GM10266 (cell line): ENCODE measurements around the gene LRSAM1.

Experiments used
- DNase-seq: peaks from one replicate; pipeline ENCODE4 v3.0.0; 2012; ENCODE audit errors: extremely low spot score
- TF ChIP-seq, protein P1 (sequence below): IDR thresholded peaks from 2 replicates; pipeline ENCODE4 v1.5.1; 2012; ENCODE audit warnings: mild to moderate bottlenecking, low read depth; ENCODE audit not compliant: control insufficient read depth, insufficient read depth; ENCODE audit errors: missing control alignments

The LRSAM1 gene

DNA sequence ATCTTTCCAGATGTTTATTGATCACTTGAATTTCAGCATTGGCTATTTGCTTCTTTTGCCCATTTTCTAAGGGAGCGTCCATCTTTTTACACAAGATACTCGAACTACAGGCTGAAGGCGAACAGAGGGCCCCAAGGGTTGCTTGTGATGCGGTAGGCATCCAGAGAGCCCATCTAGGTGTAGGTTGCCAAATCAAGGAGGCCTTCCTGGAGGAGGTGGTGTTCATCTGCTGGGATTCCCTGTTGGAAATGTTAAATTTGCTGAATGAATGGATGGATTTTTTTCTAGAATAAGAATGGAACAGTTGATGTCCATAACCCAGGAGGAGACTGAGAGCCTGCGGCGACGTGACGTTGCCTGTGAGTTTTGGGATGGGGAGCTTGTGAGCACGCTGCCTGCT is 31.4 kb downstream of the LRSAM1 start:
- DNase-seq, result no peak
- TF ChIP-seq, protein P1, sequence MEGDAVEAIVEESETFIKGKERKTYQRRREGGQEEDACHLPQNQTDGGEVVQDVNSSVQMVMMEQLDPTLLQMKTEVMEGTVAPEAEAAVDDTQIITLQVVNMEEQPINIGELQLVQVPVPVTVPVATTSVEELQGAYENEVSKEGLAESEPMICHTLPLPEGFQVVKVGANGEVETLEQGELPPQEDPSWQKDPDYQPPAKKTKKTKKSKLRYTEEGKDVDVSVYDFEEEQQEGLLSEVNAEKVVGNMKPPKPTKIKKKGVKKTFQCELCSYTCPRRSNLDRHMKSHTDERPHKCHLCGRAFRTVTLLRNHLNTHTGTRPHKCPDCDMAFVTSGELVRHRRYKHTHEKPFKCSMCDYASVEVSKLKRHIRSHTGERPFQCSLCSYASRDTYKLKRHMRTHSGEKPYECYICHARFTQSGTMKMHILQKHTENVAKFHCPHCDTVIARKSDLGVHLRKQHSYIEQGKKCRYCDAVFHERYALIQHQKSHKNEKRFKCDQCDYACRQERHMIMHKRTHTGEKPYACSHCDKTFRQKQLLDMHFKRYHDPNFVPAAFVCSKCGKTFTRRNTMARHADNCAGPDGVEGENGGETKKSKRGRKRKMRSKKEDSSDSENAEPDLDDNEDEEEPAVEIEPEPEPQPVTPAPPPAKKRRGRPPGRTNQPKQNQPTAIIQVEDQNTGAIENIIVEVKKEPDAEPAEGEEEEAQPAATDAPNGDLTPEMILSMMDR, result no peak

DNA sequence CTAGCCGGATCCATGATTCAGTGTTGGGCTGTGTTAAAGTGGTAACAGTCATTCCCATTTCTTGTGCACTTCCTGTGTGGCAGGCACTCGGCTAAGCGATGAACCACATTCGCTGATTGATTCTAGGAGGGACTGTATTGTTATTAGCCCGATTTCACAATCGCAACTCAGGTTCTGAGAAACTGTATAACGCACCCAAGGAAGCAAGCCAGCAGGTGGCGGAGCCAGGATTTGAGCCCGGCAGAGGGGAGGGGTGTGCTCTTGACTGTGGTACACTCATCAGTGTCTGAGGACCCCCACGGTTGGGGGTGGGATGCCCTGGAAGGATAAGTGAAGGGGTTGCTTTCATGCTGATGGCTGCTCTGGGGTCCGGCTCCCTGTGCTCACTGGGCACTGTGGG is 34.7 kb downstream of the LRSAM1 start:
- TF ChIP-seq, protein P1, result no peak
- DNase-seq, result no peak

DNA sequence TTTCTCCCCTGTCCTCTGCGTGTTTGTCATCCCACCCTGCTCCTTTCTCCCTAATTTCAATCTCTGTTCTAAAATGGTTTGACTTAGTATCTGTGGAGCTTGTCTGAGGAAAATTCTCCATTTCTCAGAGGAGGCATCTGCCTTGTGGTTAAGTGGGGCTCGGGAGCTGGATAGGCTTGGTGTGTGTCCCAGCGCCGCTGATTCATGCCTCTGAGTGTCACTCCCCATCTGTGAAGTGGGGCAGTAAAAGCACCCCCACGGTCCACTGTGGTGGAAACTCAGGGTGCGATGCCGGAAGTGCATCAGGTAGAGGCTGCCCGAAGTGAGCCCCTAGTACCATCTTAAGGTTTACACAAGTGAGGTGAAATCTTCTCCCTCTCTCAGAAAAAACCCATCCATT is 37.6 kb downstream of the LRSAM1 start:
- TF ChIP-seq, protein P1, result no peak
- DNase-seq, result no peak

DNA sequence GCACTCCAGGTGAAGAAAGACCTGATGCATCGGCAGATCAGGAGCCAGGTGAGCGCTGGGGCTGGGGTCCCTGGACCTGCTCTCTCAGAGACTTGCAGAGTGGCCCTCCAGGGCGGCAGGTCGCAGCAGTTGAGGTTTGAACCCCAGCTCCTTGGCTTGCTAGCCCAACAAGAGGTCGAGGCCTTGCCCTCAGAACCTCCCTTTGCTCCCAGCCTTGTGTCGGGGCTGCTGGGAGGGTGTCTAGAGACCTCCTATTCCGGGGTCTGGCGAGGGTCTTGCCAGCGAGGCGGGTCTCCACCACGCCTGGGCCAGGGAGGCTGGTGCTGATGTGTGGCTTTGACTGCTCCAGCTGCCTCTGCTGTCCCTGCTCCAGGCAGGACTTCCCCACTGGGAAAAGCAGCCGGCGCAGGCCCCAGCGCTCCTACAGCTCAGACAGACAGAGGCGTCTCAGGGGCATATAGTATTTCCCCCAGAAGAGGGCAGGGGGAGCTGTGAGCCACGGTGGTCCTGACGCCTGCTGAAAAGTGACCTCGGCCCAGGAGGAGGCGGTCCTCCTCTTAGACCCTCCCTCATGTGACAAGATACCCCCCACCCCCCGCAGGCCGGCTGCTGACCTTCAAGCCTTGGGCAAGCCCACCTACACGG is 38.3 kb downstream of the LRSAM1 start:
- DNase-seq, result no peak
- TF ChIP-seq, protein P1, result no peak

DNA sequence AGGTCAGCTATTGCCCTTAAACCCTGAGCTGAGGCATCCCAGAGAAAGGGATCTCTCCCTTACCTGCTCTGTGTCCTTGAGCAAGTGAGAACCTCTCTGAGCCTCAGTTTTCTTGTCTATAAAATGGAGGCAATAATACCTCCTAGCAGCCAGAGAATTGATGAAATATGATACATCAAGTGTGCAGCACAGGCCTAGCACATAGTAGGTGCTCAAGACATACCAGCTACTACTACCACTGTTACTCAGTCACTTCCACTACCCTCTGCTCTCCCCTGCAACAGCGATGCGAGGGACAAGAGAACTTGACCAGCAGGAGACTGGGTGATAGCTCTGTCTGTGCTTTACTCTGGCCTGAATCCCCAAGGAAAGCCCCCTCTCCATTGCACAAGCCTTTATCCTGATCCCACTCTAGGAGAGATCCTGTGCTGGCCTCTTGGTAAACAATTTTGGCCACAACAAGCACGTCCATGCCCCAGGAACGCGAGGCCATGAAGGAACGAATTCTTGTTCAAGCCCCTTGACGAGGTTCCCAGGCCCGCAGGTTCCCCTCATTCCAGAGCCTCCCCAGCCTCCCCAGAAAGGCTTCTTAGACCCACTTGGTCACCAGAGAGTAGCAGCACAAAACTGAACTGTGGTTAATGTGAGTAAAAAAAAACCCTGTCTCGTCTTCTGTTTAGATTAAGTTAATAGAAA is 39.4 kb downstream of the LRSAM1 start:
- DNase-seq, result no peak
- TF ChIP-seq, protein P1, result no peak

DNA sequence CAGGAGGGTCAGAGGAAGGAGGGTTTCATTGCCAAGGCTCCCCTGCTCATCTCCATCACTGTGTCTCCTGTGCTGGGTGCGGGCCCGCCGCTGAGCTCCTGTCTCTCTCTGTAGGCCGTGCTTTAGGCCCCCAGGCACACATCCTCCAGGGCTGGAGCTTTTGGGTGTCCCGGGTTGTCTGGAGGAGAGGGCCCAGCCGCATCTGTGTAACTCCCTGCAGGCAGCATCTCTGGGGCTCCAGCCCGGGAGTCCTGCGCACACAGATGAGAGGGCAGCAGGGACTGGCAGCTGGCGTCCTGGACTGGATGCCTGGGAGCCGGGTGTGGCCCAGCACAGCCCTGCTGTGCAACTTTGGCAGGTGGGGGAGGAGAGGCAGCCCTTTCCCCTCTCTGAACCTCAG is 40.2 kb downstream of the LRSAM1 start:
- TF ChIP-seq, protein P1, result no peak
- DNase-seq, result no peak

DNA sequence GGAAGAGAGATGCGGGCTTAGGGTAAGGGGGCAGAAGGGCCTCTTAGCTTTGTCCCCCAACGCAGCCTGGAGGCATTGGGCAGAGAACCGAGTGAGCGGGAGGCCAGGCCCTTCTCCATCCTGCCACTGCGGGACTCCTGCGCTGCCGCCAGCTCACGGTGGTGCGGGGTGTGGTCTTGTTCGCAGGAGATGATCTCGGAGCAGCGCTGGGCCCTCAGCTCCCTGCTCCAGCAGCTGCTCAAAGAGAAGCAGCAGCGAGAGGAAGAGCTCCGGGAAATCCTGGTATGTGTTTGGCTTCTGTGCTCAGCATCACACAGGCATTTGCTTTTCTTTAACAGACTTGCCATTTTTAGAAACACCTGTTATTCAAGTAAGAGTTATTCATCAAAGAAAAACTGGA is 41.3 kb downstream of the LRSAM1 start:
- TF ChIP-seq, protein P1, result no peak

More for the DNA sequence above, 41.3 kb downstream of the LRSAM1 start:
- DNase-seq, result no peak
